Skeletal muscle tissue (tissue), 4 donors: ENCODE results near the gene OTOG. TPM values are rescaled to one million over a fixed set of nuclear protein-coding genes. Genes with fewer than 3 reads are reported as not detected.

Experiments
- H3K27ac ChIP-seq: one replicate; pipeline ENCODE4 v1.7.0; 2013; ENCODE audit warnings: mild to moderate bottlenecking, low read depth, low read length, inconsistent platforms
- H3K27me3 ChIP-seq, 3 donors: one replicate each; pipeline ENCODE4 v1.7.0; 2013; ENCODE audit warnings: low read length in 3 of 3; ENCODE audit not compliant: control insufficient read depth in 3 of 3, insufficient read depth in 3 of 3
- H3K36me3 ChIP-seq, 3 donors: one replicate each; pipeline ENCODE4 v1.7.0; 2013; ENCODE audit warnings: low read length in 3 of 3; ENCODE audit not compliant: control insufficient read depth in 3 of 3, insufficient read depth in 3 of 3
- H3K4me1 ChIP-seq, 3 donors: one replicate each; pipeline ENCODE4 v1.7.0; 2013; ENCODE audit warnings: low read length in 3 of 3, mild to moderate bottlenecking in 3 of 3; ENCODE audit not compliant: control insufficient read depth in 3 of 3, insufficient read depth in 3 of 3
- H3K4me3 ChIP-seq, 3 donors: one replicate each; pipeline ENCODE4 v1.7.0; 2013; ENCODE audit warnings: low read length in 3 of 3
- H3K9ac ChIP-seq, 3 donors: one replicate each; pipeline ENCODE4 v1.7.0; 2013; ENCODE audit warnings: low read length in 3 of 3, mild to moderate bottlenecking in 3 of 3, moderate library complexity in 2 of 3, low read depth in 1 of 3
- H3K9me3 ChIP-seq, 3 donors: one replicate each; pipeline ENCODE4 v1.7.0; 2013; ENCODE audit warnings: low read length in 3 of 3; ENCODE audit not compliant: control insufficient read depth in 3 of 3
- total RNA-seq: library from RNA; depleted of rRNA; stranded (reverse); fragments of >200 nt; gene quantifications from one replicate; pipeline ENCODE4 v1.2.3, GENCODE V29; 2014
- donor health status: Osteomylitis.

OTOG gene
- total RNA-seq, 1 donor from 2014 or later = under 0.01 TPM

GRCh38 chr11:17547932-17548331 lies 873 bp downstream of the OTOG start:
- Histone ChIP-seq H3K27ac (no peak overlapping the region), H3K4me3 (no peak overlapping the region), H3K27me3 (peaks cover 15 to 32% (median 27%) of the 10 kb centered on the region in 3 donors), H3K36me3 (no peaks in the 10 kb centered on the region), H3K9ac (no peak overlapping the region), H3K4me1 (peaks cover 0 to 2% (median 0%) of the 10 kb centered on the region in 3 donors), H3K9me3 (no peaks in the 10 kb centered on the region)

GRCh38 chr11:17548444-17548843 lies 1.4 kb downstream of the OTOG start:
- H3K27ac ChIP-seq = no peak overlapping the region
- H3K4me3 ChIP-seq = no peak overlapping the region
- H3K9me3 ChIP-seq = no peaks in the 10 kb centered on the region
- peaks cover 15 to 32% (median 27%) of the 10 kb centered on the region in 3 donors for H3K27me3 ChIP-seq
- peaks cover 0 to 2% (median 0%) of the 10 kb centered on the region in 3 donors for H3K4me1 ChIP-seq
- no peaks in the 10 kb centered on the region for H3K36me3 ChIP-seq
- H3K9ac ChIP-seq = no peak overlapping the region

- no peaks in the 10 kb centered on the region for H3K9me3 ChIP-seq
- H3K27me3 ChIP-seq = peaks cover 15 to 32% (median 23%) of the 10 kb centered on the region in 3 donors
- no peaks in the 10 kb centered on the region for H3K4me1 ChIP-seq
- H3K36me3 ChIP-seq = no peaks in the 10 kb centered on the region
- H3K9ac ChIP-seq = no peak overlapping the region
- H3K4me3 ChIP-seq = no peak overlapping the region
- H3K27ac ChIP-seq = no peak overlapping the region
These were observed 3.6 kb downstream of the OTOG start for GRCh38 chr11:17550450-17551346.

GRCh38 chr11:17551347-17552040 lies 4.4 kb downstream of the OTOG start:
- Histone ChIP-seq H3K9ac (no peak overlapping the region), H3K27me3 (peaks cover 15 to 26% (median 23%) of the 10 kb centered on the region in 3 donors), H3K27ac (no peak overlapping the region), H3K9me3 (no peaks in the 10 kb centered on the region), H3K4me1 (no peaks in the 10 kb centered on the region), H3K36me3 (no peaks in the 10 kb centered on the region), H3K4me3 (no peak overlapping the region)

- no peak overlapping the region for H3K9ac ChIP-seq
- no peaks in the 10 kb centered on the region for H3K4me1 ChIP-seq
- no peaks in the 10 kb centered on the region for H3K9me3 ChIP-seq
- H3K27ac ChIP-seq = no peak overlapping the region
- H3K4me3 ChIP-seq = no peak overlapping the region
- H3K36me3 ChIP-seq = no peaks in the 10 kb centered on the region
- H3K27me3 ChIP-seq = peaks cover 11 to 21% (median 18%) of the 10 kb centered on the region in 3 donors
These were observed 4.9 kb downstream of the OTOG start for GRCh38 chr11:17552041-17552355.

- Histone ChIP-seq H3K27ac (no peak overlapping the region), H3K27me3 (peaks cover 7 to 15% (median 12%) of the 10 kb centered on the region in 3 donors), H3K36me3 (no peaks in the 10 kb centered on the region), H3K9me3 (no peaks in the 10 kb centered on the region), H3K9ac (no peak overlapping the region), H3K4me1 (no peaks in the 10 kb centered on the region), H3K4me3 (no peak overlapping the region)
These were observed 5.6 kb downstream of the OTOG start for GRCh38 chr11:17552392-17553248.

- no peak overlapping the region for H3K27ac ChIP-seq
- H3K27me3 ChIP-seq = peaks cover 3 to 13% (median 6%) of the 10 kb centered on the region in 3 donors
- H3K4me3 ChIP-seq = no peak overlapping the region
- no peak overlapping the region for H3K9ac ChIP-seq
- H3K36me3 ChIP-seq = no peaks in the 10 kb centered on the region
- H3K4me1 ChIP-seq = no peaks in the 10 kb centered on the region
- no peaks in the 10 kb centered on the region for H3K9me3 ChIP-seq
These were observed 6.1 kb downstream of the OTOG start for GRCh38 chr11:17553249-17553546.

- Histone ChIP-seq H3K27me3 (peaks cover 3 to 18% (median 3%) of the 10 kb centered on the region in 3 donors), H3K27ac (no peak overlapping the region), H3K9ac (no peak overlapping the region), H3K9me3 (no peaks in the 10 kb centered on the region), H3K4me3 (no peak overlapping the region), H3K36me3 (no peaks in the 10 kb centered on the region), H3K4me1 (no peaks in the 10 kb centered on the region)
These were observed 7.4 kb downstream of the OTOG start for GRCh38 chr11:17554487-17554886.

GRCh38 chr11:17556999-17557398 lies 9.9 kb downstream of the OTOG start:
- H3K27me3 ChIP-seq = peaks cover 0 to 17% (median 0%) of the 10 kb centered on the region in 3 donors
- no peaks in the 10 kb centered on the region for H3K36me3 ChIP-seq
- no peak overlapping the region for H3K9ac ChIP-seq
- H3K9me3 ChIP-seq = no peaks in the 10 kb centered on the region
- no peak overlapping the region for H3K27ac ChIP-seq
- no peaks in the 10 kb centered on the region for H3K4me1 ChIP-seq
- no peak overlapping the region for H3K4me3 ChIP-seq
